ENCODE results near the gene XRN2.
A peak's percentile ranks its signal among the peaks of the same experiment; 100 is the strongest.
"Not testable (repeated sequence)": the region's sequence is repeated elsewhere in the genome, so short reads cannot be mapped to it uniquely, and the experiment has no call there.

The XRN2 gene

GRCh38 chr20:21391185-21391971, 88.2 kb downstream of the XRN2 start:
- DNase-seq, result peak; percentile 58

- DNase-seq, result peak; percentile 77
Measured at GRCh38 chr20:21391972-21392352, 88.8 kb downstream of the XRN2 start.

- DNase-seq, result peak; percentile 60
Measured at GRCh38 chr20:21393166-21393565, 90.0 kb downstream of the XRN2 start.

GRCh38 chr20:21393816-21394519, 90.8 kb downstream of the XRN2 start:
- DNase-seq, result peak; percentile 72

- no peak for DNase-seq
Measured at GRCh38 chr20:21394551-21394950, 91.4 kb downstream of the XRN2 start.

GRCh38 chr20:21395051-21395665, 92.0 kb downstream of the XRN2 start:
- peak; percentile 70 for DNase-seq

GRCh38 chr20:21395666-21396598, 92.8 kb downstream of the XRN2 start:
- peak; percentile 81 for DNase-seq

GRCh38 chr20:21396599-21397340, 93.6 kb downstream of the XRN2 start:
- DNase-seq, result peak; percentile 53

GRCh38 chr20:21397341-21398108, 94.4 kb downstream of the XRN2 start, which contains the start of gene NKX2-4:
TSS of gene NKX2-4 (minus strand) at chr20:21397526. CDS start at chr20:21397399, 127 bp downstream.
- DNase-seq, result peak; percentile 56

- peak; percentile 78 for DNase-seq
Measured at GRCh38 chr20:21398109-21399004, 95.2 kb downstream of the XRN2 start.

- DNase-seq, result no peak
Measured at GRCh38 chr20:21399005-21399475, 95.9 kb downstream of the XRN2 start.

GRCh38 chr20:21411725-21412124, 108.6 kb downstream of the XRN2 start:
- no peak for DNase-seq

- DNase-seq, result not testable (repeated sequence)
Measured at GRCh38 chr20:21413996-21414395, 110.9 kb downstream of the XRN2 start.

- not testable (repeated sequence) for DNase-seq
Measured at GRCh38 chr20:21419147-21419546, 116.0 kb downstream of the XRN2 start.

GRCh38 chr20:21421601-21422236, 118.6 kb downstream of the XRN2 start:
- no peak for DNase-seq

GRCh38 chr20:21423712-21424111, 120.6 kb downstream of the XRN2 start:
- DNase-seq, result not testable (repeated sequence)

GRCh38 chr20:21424846-21425245, 121.7 kb downstream of the XRN2 start:
- no peak for DNase-seq

GRCh38 chr20:21430020-21430419, 126.9 kb downstream of the XRN2 start:
- no peak for DNase-seq

GRCh38 chr20:21432911-21433310, 129.8 kb downstream of the XRN2 start:
- no peak for DNase-seq

All from eye (tissue), 1 donor.